Stromal cell of bone marrow (primary cell): Measurements from ENCODE around the gene PIN4.
"Not testable (repeated sequence)": the region's sequence is repeated elsewhere in the genome, so short reads cannot be mapped to it uniquely, and the experiment has no call there.

ENCODE experiments used
- DNase-seq: peaks from one replicate; pipeline ENCODE4 v3.0.0-alpha.2; 2012; ENCODE audit warnings: low read depth

The PIN4 gene

DNA sequence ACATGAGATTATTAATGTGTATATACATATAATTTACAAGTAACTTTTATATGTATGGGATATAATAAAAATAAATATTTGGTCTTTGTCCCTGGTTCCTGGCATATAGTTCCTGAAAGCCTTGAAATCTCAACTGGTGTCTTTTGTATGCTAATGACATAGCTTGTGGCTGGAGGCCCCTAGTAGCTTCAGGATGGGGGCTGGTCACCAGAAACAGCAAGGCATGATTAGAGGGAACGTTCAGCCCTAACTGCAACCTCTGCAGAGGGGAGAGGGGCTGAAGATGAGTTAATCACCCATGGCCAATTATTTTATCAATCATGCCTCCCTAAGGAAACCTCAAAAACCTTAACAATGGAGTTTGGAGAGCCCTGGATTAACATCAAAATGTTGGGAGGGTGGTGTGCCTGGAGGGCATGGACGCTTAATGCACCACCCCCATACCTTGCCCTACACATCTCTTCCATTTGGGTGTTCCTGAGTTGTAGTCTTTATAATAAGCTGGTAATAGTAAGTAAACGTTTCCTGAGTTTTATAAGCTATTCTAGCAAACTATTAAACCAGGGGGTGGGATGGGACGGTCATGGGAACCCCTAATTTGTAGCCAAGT lies 21.3 kb downstream of the PIN4 start:
- no peak for DNase-seq

DNA sequence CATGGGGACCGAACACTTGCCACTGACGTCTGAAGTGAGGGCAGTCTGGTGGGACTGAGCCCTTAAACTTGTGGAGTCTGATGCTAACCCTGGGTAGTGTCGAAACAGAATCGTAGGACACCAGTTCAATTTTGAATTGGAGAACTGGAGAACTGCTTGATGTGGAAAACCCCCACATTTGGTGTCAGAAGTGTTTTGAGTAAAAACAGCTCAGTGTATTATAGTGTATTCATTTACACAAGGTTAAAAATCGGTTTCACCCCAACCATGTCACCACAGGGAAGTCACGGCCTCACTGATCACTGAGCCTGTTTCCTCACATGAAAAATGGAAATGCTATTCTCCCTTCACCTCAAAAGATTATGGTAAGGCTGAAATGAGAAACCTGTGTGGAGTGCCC lies 21.9 kb downstream of the PIN4 start:
- DNase-seq: no peak

DNA sequence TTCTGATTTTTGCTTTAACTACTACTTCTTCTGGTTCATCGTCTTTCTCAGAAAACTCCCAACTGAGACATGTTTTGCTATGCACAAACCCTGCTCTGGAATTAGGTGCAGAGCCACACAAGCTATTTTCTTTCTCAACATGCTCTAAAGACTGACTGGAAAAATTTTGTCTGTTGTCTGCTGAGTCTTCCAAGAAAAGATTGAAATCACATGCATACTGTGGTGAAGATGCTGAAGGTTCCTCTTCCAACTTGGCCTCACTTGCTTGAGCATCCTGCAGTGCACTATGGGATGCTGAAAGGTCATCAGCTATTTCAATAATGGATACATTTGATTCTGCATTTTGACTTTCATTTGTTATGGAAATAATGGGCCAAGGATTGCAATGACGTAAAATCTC lies 24.1 kb downstream of the PIN4 start:
- no peak for DNase-seq

DNA sequence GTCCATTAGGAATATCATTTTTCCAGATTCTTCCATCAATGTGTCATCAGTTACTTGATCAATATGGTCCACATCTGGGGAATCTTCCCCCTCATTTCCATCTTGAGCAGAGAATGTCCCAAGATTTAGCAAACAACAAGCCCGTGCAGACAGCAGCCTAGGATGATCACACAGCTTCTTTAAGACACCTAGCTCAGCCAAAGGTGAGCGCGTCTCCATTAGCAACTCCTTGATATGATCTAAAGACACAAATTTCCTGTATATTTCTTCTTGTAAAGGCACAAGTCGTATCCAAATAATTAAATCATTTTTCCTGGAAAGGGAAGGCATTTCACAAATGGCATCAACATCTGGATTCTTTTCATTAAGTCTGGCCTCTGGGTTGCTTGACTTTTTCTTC lies 25.8 kb downstream of the PIN4 start:
- DNase-seq: no peak

DNA sequence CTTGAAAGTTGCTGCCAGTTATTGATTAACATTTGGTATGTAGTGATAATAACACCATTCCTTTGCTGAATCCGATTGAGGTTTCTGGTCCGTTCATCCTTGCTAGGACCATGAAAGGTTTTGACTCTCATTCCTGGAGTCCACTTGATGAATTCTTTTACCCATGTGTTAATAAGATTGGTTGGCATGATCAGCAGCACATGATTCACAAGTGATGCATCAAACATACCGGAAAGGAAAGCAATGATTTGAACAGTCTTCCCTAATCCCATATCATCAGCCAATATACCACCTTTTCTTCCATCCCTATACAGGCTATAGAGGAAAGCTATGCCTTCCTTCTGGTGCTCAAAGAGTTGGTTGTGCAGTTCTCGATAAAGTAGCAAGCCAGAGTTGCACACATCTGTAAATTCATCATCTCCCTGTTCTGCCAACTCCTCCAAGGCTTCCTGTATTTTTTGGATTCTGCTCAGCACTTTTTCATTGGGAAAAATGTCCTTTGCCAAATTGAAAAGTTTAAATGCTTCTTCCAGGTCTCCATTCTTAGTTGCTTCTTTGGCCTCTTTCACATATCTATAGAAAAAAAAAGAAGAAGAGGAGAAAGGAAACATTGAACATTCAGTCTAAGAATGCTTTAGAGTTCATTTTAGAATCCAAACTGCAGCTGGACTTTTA lies 26.7 kb downstream of the PIN4 start:
- peak; percentile 18 for DNase-seq

DNA sequence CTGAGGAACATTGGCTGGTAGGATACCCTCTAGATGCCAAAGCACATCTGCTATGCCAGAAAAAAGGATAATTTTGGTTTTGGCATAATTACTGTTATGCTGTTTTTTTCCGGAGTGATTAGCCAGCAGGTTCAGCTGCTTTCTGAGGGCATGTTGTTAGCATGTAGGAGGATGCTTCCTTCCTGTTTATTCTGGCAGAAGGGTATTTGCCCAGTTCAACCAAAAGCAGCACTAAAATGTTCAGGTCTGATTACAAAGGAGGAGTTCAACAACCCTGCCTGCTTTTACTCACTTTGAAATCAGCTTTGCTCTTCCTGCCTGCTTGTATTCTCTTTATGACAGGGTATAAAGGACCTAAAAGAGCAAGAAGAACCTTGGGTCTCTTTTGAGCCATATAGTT lies 35.4 kb downstream of the PIN4 start:
- no peak for DNase-seq

DNA sequence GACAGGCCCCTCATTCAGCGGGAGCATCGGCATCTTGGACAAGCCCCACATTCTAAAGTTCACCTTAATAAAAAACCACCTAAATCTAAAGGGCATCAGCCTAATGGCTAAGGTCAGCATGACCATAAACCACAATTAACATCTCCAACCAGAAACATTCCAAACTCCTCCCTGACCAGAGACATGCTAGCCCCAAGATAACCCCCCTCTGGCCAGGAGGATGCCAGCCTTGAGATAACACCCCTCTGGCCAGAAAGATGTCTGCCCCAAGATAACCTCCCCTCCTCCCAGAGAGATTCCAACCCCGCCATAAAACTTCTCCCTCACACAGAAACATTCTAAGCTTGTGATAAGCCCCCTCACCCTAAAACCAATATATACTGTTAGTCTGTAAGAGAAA lies 38.8 kb downstream of the PIN4 start:
- DNase-seq: not testable (repeated sequence)

DNA sequence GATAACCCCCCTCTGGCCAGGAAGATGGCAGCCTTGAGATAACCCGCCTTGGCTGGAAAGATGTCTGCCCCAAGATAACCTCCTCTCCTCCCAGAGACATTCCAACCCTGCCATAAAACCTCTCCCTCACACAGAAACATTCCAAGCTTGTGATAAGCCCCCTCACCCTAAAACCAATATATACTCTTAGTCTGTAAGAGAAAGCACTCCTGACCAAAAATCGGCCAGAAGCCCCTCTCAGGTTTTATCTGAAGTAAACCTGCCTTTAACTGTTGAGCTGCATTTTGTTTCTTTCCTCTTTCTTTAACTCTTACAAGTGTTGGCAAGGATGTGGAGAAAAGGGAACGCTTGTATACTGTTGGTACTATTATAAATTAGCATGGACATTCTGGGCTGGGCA lies 48.7 kb downstream of the PIN4 start:
- DNase-seq: no peak

DNA sequence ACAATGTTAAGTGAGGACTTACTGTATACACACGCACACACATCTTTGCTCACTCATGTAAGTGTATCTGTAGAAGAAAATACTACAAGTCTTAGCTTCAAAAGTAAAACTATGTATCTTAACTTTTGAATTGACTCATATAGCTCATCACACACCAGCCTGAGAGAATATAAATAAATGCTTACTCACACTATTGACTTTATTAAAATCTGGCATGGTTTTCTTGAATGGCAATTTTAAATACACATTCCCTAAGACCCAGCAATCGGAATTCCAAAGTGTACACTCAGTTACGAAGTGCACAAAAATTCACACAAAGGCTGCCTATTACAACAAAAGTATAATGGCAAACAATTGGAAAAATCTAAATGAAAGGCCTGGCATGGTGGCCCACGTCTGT lies 55.3 kb downstream of the PIN4 start:
- DNase-seq: no peak

DNA sequence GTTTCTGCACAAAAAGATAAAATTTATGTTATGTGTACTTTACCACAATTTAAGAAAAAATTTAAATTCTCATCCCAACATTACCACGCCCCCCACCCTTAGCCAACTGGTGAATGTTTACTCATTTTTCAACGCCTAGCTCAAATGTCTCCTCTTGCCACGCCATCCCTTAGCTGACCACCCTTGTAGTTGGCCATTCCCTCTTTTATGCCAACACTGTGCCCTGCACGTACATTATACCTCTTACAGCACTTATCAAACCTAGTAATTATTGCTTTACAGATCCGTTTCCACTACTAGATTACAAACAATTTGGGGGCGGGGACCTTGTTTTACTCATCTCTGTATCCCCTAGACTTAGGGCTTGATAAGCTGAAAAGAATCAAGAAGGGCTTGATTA lies 56.6 kb downstream of the PIN4 start:
- DNase-seq: no peak

DNA sequence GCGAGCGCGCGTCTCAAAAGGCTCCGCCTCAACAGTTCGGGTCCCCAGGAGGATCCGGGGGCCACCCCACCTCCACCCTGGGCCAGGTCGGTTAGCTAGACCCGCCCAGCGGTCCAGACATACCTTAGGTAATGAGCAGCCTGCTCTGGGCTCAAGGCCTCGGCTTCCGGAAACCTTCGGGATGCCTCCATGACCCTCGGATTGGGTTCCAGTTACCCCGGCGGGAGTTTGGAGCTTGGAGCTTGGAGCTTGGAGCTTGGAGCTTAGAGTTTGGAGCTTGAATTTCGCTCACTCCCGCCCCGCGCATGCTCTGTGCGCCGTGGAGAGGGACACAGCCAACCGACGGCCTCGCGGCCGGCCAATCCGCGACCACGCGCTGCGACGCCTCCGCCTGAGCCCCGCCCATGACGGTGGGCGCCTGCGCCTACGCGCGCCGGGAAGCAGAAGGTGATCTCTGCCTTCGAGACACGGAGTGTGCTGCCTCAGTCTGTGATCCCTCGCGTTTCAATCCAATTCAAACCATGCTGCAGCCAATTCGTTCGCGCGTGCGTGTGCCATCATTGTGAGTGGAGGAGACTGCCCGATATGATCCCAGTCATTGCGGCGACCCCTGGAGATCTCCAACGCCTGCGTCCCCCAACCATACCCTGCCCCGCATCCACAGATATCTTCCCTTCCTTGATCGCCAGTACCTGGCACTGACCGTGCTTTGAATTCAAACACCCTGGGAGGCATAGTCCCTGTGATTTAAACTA lies 57.3 kb downstream of the PIN4 start, which contains the start of gene ERCC6L:
Gene ERCC6L, minus strand, starts transcription at position 307 of the 755 bp plus-strand sequence. Its CDS starts 116 bp downstream, at position 191.
- peak; percentile 66 for DNase-seq

DNA sequence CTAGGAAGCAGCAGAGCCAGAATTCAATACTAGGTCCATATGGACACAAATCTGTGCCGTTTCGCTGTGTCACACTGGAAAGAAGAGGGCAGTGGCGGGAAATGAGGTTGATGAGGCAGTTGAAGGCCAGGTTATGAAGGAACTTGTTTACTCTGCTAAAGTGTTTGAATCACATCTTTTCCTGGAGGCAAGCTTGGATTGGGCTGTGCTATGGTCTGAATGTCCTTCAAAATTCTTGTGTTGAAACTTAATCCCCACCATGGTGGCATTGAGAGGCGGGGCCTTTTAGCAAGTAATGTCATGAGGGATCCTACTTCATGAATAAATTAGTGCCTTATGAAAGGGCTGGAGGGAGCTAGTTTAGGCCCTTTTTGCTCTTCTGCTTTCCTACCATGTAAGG lies 59.4 kb downstream of the PIN4 start:
- no peak for DNase-seq

DNA sequence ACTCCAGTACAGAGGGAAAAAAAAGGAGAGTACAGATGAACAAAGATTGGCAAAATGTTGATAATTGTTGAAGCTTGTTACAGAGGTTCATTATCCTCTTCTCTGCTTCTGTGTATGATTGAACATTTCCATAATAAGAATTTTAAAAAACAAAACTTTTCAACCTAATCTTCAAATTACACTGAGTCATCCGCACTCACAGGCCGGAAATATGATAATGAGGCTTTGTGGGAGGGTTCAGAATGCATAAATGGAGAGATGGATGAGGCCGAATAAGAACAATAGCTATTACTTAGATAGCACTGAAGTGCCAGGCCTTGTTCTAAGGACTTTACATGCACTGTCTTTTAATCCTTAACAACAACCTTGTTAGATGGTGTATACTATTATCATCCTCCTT lies 61.9 kb downstream of the PIN4 start:
- DNase-seq: peak; percentile 34

DNA sequence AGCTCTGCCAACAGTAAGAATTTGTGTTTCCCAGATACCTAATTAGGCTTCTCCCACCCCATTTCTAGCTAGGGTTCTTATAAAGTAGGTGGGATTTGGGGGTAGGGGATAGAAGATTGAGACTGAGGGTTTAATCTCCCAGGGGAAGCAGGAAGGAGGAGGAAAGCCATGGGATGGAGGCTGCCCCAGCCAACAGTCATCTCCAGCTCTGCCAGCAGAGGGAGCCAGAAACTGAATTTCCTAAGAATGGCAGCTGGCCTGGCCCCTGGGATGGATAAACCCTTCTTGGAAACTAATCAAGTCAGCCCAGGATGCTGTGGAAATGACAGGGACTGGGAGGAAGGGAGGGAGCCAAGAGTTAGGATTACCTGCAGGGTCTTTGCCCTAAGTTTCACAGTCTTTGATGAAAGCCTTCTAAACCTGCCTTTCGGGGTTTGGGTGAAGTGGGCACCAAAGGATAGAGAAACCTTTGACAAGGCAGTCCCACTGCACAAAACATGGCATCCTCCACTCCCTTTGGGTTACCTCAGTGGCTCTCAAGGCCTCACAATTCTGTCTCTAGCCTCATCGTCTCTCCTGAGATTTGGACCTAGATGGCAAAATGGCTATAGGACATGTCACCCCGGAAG lies 64.0 kb downstream of the PIN4 start:
- peak; percentile 26 for DNase-seq

DNA sequence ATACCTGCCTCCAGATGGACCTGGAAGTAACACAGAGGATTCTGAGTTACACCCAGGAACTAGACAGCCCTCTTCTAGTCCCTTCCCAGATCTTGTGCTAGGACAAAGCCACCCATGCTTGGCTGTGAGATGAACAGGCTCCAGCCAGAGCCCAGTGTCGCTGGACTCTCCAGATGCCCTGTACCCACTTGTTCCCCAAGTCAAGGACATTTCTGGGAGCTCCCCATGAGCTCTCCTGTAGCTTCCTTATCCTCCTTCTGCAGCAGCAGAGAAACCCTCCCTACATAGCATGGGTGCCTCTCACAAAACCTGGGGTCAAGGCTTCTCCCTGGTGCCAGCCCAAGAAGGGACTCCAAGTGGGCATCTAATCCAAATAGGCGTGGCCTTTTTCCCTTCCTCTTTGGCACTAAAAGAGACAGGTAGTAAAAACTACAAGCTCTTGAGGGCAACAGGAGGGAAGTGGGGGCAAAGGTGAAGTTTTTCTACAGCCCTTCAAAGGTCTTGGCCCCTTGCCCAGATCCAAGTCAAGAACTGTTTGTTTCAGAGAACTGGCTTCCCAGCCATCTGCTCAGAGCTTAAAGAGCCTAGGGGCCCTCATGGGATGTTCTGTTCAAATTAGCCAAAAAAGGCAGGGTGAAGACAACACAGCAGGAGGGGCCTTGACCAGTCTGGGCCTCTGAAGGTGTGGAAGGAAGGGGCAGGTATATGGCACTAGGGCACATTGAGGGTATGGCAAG lies 65.8 kb downstream of the PIN4 start:
- DNase-seq: no peak
